COR-L47 (cell line): Measurements from ENCODE around the gene SIDT2.
"Not testable (repeated sequence)": the region's sequence is repeated elsewhere in the genome, so short reads cannot be mapped to it uniquely, and the experiment has no call there.

Experiments
- DNase-seq: peaks from one replicate; lab custom pipeline; 2025; lab: John Stamatoyannopoulos, UW

The SIDT2 gene

DNA sequence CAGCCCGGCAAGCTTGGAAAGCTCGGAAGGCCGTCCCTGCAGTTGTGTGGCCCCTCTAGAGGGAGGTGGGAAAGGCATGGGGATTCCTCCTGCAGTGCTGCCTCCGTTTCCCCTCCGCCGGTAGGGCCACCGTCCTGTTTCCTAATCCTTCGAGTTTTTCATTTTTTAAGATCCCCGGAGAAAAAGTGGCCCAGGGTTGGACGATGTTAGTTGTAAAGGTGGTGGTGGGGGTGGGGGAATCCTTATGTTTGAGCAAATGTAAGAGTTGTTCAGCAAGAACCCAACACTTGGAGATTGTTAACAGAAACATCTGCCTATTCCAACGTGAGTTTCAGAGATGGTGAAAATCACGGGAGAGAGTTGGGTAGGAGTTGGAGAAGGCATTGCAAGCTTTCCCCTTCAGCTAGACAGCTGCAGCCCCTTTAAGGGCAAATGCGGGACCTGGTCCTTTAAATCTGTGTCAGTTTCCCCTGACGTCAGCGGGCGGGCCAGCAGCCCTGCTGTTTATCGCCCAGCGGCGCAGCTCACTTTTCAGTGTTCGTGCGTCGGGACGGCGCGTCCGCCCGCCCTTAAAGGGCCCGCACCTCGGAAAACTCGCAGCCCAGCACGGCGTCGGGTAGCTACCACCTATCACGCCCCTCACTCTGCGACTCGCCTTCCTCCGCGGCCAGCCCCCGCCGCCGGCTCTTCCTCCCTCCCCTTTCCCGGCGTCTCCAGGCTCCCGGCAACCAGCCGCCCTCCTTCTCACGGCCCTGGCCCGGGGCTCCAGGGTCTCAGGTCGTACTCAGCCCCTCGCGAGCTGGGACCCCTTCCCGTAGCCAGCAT is at the start of gene SIDT2:
Gene SIDT2 (plus strand): TSS at position 534 of the 825 bp plus-strand sequence. CDS start 521 bp downstream, outside the sequence.
- DNase-seq = peak; percentile 77

DNA sequence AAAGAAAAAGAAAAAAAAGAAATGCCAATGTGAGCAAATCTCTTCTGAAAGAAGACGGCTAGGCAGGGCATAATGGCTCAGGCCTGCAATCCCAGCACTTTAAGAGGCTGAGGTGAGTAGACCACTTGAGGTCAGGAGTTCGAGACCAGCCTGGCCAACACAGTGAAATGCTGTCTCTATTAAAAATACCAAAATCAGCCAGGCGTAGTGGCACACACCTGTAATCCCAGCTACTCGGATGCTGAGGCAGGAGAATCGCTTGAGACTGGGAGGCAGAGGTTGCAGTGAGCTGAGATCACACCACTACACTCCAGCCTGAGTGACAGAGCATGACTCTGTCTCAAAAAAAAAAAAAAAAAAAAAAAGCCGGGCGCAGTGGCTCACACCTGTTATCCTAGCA is 48.1 kb upstream of the SIDT2 start:
- DNase-seq = not testable (repeated sequence)

DNA sequence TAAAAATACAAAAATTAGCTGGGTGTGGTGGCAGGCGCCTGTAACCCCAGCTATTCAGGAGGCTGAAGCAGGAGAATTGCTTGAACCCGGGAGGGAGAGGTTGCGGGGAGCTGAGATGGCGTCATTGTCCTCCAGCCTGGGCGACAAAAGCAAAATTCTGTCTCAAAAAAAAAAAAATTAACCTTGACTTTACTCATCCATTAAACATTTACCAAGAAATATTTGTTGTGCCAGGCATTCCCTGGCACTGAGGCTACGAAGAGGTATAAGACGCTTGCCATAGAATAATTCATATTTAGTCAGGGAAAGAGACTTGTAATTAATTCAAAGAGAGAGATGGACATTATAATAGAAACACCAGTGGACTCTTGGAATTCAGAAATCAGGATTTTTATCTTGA is 47.7 kb upstream of the SIDT2 start:
- no peak for DNase-seq

DNA sequence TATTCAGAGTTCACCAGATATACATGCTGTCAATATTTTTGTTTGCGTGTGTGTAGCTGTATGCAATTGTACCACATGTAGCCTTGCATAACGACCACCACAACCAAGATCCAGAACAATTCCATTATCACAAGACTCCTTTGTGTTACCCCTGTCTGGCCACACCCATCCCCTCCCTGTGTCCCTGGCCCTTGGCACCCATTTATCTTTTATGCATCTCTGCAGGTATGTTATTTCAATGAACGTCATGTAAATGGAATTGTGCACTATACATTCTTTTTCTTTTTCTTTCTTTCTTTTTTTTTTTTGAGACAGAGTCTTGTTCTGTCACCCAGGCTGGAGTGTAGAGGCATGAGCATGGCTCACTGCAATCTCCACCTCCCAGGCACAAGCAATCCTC is 44.1 kb upstream of the SIDT2 start:
- DNase-seq = no peak

DNA sequence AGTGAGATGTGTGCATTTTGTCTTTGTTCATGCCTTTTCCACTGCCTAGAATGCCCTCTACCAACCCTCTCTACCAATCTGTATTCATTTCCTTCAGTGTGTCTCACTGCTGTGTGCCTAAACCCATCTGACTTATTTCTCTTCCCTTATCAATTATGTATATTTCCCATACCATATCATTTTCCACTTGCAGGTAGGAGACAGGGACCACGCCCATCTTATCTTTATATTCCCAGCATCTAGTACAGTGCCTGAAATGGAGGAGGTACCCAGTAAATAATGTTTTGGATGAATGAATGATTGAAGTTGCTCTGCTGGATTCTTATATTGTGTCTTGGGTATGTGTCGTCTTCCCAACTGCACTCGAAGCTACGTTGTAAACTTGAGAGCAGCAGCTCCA is 43.6 kb upstream of the SIDT2 start:
- DNase-seq = not testable (repeated sequence)

DNA sequence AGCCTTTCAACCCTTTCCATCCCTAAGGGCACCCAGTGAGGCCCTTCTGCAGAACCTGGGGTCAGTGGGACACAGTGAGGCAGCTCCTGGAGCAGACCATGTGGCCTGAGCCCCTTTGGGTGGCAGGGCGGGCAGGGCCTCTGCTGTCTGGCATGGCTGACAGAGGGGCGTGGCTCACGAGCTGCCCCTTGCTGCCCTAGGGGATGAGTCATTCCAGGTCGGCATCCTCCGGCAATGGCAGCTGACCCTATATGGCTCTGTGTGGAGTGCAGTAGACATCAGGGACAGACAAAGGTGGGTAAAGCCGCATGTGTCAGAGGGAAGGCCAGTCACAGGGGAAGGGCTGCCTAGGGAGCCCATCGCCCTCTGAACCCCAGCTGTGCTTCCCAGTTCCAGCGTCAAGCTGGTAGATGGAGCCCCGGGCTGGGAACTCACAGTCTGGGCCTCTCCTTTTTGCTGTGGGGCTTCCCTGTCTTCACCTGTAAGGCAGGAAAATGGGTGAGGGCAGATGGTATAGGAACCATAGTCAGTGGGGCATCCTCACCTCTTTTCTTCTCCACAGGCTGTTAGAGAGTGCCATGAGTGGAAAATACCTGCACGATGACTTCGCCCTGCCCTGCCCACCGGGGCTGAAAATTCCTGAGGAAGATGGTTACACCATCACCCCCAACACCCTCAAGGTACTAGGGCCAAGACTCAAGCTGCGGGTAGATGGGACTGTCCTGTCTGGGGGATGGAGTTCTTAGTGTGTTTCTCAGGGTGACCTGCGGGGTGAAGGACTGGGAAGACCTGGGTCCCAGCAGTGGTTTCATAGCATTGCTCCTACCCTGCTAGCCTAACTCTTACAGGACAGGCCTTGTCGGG is 41.1 kb upstream of the SIDT2 start:
- not testable (repeated sequence) for DNase-seq

DNA sequence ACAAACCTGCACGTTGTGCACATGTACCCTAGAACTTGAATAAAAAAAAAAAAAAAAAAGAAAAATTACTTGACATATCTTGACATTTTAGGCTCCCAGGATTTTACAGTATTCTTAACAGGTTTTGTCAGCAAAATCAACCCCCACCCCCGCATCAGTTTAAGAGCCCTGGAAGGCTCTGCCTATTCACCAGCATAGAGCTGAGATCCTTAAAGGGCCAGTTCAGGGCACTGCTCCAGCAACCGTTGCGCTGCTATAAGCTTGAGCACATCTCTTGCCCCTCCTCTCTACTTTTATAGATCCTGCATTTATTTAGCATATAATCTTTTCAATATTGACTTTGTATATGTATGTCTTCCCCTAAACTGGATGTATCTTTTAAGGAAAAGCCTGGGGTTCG is 35.2 kb upstream of the SIDT2 start:
- DNase-seq = peak; percentile 51

DNA sequence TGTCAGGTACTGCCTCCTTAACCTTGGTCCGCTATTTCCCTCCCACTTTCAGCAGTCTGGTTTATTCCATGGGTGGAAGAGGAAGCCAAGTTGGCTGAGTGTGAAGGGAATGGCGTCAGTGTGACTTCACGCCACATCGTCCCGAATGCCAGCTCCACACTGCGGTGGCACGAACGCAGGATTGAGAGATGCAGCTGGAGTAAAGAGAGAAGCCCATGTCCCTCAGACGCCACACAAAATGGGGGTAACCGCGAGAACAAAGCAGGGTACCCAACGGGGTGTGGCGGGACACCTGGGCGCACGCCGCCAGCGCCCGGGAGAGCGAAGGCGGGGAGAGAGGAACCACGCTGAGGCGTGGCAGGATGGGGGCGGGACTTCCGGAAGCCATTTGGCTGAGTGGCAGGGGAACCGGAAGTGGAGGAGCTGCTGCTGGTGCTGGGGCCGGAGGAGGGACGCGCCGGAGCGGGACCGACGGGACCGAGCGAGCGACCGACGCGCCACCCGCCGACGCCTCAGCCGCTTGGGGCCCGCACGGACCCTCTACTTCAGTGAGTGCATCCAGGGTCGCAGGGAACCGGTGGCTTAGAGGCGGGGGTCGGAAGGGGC is 34.6 kb upstream of the SIDT2 start, which contains the start of gene PAFAH1B2:
Gene PAFAH1B2 (plus strand): TSS at position 417 of the 606 bp plus-strand sequence. CDS start 8,161 bp downstream, outside the sequence.
- DNase-seq = peak; percentile 94

DNA sequence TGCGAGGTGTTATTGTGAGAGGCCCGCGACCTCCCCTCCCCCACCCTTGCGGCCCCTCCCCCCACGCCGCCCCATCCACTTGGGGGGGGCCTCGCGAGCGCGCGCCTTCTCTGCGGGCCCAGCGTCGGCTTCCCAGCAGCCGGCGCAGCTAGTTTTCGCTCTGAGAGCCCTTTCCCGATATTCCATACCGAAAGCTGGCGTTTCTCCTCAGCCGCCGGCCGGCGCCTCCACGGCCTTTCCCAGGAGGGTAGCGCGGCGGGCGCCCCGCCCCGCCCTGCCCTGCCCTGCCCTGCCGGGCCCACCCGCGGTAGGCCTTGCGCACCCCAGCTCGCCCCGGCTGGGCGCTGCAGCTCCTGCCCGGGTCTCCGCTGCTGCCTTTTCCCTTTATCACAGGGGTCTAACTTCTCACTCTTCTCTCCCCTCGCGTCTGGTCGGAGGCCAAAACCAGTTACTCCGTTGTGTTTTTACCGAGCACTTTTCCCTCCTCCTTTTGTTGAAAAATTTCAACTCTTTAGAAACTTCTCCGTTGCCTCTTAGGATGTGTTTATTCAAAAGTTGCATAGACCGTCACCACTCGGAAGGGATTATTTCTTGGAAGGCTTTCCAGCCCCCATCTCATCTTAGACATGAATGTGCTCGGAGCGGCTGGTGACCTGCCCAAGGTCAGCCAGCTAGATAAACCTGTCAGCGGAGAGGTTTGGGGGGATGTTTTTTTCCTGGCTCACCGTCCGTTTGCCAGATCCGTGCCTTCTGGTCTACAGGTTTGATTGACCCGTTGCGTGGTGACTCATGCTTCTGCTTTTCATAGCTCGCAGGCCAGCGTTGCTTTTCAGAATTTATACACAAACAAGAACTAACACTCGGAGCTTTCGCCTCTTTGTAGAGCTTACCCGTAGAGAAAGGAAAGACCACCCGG is 33.8 kb upstream of the SIDT2 start:
- peak; percentile 35 for DNase-seq

DNA sequence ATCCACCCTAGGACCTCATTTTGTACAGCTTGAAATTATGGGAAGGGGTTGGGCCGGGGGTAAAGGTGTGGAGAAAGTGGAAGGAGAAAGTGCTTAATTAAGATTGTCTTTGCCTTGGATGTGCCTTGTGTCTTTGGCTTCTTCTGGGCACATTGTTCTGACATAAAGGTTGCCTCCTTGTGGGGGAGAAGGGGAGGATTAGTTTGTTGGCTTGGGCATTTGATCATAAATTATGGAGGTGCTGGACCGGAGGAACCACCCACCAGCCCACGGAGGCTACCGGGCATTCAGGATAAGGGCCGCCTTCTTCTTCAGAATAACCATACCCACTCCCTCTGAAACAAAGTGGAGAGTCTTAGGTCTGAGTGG is 33.2 kb upstream of the SIDT2 start:
- peak; percentile 9 for DNase-seq

DNA sequence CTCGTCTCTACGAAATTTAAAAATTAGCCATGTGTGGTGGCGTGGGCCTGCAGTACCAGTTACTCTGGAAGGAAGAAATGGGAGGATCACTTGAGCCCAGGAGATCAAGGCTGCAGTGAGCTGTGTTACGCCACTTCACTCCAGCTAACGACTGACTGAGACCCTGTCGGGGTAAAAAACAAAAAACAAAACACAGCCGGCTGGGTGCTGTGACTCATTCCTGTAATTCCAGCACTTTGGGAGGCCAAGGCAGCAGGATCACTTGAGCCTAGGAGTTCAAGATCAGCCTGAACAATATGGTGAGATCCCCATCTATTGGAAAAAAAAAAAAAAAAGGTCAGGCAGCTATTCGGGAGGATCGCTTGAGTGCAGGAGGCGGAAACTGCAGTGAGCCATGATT is 32.0 kb upstream of the SIDT2 start:
- DNase-seq = no peak

DNA sequence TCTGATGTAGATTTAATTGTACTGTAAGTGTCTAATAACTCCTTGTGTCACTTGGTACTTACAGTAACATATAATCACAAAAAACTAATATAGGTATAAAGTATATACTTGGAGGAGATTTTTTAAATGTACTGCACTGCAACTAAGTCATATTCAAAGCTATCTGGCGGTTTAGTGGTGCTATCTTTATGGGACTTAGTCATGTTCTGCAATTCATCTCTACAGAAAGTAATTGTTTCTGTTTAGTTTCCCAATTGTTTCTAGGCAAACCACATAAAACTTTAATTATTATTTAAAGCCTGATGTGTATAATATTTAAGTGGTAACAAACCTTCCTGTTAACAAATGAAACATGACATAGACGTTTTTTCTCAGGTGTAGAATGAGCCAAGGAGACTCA is 26.5 kb upstream of the SIDT2 start:
- DNase-seq = no peak

DNA sequence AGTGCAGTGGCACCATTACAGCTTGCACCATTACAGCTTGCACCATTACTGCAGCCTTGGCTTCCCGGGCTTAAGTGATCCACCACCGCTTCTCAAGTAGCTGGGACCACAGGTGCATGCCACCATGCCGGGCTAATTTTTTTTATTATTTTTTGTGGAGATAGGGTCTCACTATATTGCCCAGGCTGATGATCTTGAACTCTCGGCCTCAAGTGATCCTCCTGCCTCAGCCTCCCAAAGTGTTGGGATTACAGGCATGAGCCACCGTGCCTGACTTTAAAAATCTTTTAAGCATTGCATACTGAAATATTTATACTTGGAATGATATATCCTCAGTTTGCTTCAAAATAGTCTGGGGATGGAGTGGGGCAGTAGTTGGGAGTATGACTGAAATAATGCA is 24.1 kb upstream of the SIDT2 start:
- no peak for DNase-seq

DNA sequence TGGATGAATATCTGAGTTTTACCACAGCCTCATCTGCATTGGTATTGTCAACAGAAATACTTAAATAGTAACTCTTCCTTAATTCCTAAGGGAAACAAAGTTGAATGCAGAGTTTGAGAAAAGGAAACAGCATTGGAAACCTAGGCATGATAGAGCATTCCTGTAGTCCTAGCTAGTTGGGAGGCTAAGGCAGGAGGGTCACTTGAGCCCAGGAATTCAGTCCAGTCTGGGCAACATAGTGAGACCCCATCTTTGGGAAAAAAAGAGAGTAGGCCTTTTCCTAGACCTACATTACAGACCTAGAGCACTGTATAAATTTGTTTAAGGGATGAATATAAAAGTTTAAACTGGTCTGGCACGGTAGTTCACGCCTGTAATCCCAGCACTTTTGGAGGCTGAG is 21.0 kb upstream of the SIDT2 start:
- no peak for DNase-seq

DNA sequence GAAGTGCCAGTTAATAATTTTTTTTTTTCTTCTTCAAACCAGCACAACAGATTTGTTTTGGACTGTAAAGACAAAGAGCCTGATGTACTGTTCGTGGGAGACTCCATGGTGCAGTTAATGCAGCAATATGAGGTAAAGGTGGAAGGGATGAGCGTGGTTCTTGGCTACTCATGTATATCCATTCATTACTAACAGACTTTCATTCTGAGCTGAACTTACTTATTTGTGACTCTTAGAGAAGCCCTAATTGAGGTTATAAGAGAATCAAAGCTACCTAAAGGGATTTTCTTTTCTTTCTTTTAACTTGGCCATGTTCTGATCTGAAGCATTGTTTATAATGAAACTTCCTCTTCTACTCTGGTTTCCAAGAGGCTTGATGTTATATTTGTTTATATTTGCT is 18.7 kb upstream of the SIDT2 start:
- DNase-seq = no peak

DNA sequence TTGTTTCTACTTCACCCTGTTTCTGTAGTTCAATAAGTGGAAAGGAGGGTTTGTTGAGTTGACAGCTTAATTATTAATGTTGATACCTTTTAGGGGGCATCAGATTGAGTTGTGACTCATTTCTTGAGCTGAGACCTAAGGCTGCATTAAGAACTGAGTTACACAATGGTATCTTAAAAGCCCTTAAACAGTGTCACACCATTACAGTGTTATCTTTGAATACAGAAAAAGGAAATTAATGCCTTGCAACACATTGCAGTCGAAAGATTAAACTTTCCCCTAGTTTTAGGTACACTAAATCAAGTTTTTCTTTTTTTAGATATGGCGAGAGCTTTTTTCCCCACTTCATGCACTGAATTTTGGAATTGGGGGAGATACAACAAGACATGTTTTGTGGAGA is 17.7 kb upstream of the SIDT2 start:
- DNase-seq = no peak

DNA sequence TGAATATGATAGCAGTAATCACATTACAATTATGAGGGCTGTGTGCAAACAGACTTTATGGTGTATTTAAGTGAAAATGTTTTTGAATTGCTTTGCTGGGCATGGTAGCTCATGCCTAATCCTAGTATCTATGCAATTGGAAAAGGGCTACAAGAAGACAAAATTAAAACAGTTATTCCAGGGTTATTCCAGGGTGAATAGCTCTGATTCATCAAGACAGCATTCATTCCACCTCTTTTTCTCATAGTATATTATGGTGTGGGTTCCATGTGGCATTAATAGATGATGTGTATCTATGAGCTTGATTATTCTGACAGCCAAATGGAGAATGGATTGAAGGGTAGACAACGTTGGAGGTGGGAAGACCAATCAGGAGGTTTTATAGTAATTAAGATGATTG is 12.1 kb upstream of the SIDT2 start:
- DNase-seq = no peak

DNA sequence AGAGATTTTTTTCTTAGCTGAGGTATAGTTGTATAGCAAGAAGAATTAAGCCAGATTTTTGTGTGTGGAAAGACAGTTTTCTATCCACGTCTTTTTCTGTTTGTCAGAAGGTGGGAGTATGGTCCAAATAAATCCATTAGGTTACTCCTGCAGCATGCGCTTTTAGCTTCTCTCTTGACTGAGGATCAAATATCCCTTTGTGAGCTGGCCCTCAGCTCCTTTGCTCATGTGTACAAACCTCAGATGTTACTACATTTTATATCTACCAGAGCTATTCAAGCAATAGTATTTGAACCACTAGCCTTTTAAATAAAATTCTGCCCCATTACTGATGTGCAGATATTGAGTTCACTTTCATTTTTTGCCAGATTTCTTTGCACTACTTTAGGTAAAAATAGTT is 8.8 kb upstream of the SIDT2 start:
- DNase-seq = no peak

DNA sequence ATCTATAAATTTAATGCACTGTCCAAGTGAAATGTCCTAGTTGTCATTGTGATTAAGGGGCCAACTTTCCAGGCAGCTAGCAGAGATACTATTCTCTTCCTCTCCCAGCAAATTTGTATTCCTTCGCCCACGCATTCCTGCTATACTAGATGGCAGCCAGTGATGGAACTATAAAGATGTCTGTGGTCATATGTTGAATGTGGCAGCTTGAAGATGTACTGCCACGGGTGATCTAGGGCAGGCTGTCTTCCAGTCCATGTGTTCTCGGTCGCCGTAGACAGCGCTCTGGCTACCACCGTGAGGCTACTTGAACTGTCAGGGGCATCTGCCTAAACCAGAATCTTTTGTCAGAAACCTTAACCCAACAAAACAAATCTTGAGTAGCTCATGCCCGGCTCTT is 8.3 kb upstream of the SIDT2 start:
- no peak for DNase-seq

DNA sequence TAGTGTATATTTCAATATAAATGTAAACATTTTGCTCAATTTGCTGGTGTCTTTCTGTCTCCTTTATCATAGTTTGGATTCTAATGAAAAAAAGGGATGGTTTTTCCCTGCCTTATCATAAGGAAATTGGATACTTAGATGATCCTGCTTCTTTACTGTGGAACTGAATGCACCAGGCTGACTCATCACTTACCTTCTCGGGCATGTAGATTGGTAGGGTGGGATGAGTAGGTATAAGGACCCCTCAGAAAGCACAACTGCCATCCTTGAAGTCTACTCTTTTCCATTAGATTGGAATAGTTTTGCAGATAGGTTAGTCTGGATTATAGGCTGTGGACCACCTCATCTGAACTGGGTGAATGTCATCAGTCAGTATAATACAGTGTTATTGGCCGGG is 7.5 kb upstream of the SIDT2 start:
- no peak for DNase-seq

DNA sequence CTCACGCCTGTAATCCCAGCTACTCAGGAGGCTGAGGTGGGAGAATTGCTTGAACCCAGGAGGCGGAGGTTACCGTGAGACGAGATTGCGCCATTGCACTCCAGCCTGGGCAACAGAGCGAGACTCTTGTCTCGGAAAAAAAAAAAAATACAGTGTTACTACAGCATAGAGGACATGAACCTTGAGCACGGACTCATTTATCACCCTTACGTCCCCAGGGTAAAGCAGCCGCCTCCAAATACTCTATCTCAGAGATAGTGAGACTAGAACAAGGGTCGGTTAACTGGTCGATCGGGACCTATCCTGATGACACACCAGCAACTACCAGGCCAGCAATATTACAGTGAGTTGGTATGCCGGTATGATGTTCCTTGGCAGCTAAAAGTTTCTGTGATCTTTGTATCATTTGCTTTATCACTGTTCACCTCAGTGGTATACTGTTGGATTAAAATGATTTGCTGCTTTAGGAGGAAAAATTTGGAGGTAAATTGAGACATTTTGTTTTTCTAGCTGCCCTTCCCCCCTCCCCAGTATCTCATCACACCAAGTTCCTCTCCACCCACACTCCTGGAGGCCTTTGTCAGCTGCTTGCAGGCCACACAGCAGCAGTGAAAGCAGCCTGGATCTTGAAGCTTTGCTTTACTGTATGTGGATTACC is 7.0 kb upstream of the SIDT2 start:
- no peak for DNase-seq
